PC-9 (cell line): ENCODE results near the gene KIAA1328. TPM values are rescaled to one million over a fixed set of nuclear protein-coding genes. Genes with fewer than 3 reads are reported as not detected.

Source experiments
- BruUV-seq: library from RNA; stranded (reverse); fragments of 400-500 nt; replicated peaks from 2 replicates; lab custom pipeline; 2021; lab: Mats Ljungman, UMichigan
- CTCF ChIA-PET: fragments of 300-600 bp; sonication (Branson Sonifier 250); formaldehyde crosslinking; loops from one replicate; lab custom pipeline; 2022; ENCODE audit warnings: antibody characterized with exemption; lab: Charles Lee
- POLR2A ChIA-PET: fragments of 300-600 bp; sonication (Branson Sonifier 250); formaldehyde crosslinking; loops from one replicate; lab custom pipeline; 2022; ENCODE audit warnings: antibody characterized with exemption; ENCODE audit not compliant: unreplicated experiment; lab: Charles Lee
- DNase-seq, 2 experiments: peaks; one replicate each; pipeline versions ENCODE4 v3.0.0 to v3.0.0-alpha.2; 2015 to 2022; ENCODE audit warnings: mixed read lengths in 1 of 2
- H2AFZ ChIP-seq: fragments of 200-600 bp; sonication (generic); 2 replicates; pipeline ENCODE4 v1.8.1; 2017; ENCODE audit warnings: antibody characterized with exemption
- H3F3A ChIP-seq: fragments of 200-600 bp; sonication (generic); 2 replicates; pipeline ENCODE4 v1.8.1; 2017; ENCODE audit warnings: antibody characterized with exemption, mild to moderate bottlenecking, low read depth; ENCODE audit not compliant: insufficient read depth
- H3K27ac ChIP-seq: fragments of 200-600 bp; sonication (generic); 2 replicates; pipeline ENCODE4 v1.6.1; 2016; ENCODE audit warnings: mixed run types
- H3K27me3 ChIP-seq: fragments of 200-600 bp; sonication (generic); 2 replicates; pipeline ENCODE4 v1.6.1; 2016; ENCODE audit warnings: low read depth, mixed run types; ENCODE audit not compliant: insufficient read depth
- H3K36me3 ChIP-seq: fragments of 200-600 bp; sonication (generic); 2 replicates; pipeline ENCODE4 v1.6.1; 2016; ENCODE audit warnings: low read depth, mixed run types
- H3K4me1 ChIP-seq: fragments of 200-600 bp; sonication (generic); replicated peaks from 2 replicates; pipeline ENCODE4 v1.6.1; 2016; ENCODE audit warnings: mixed run types; ENCODE audit not compliant: insufficient read depth
- H3K4me2 ChIP-seq: fragments of 200-600 bp; sonication (generic); 2 replicates; pipeline ENCODE4 v1.6.1; 2017; ENCODE audit warnings: mixed run types
- H3K4me3 ChIP-seq: fragments of 200-600 bp; sonication (generic); 2 replicates; pipeline ENCODE4 v1.6.1; 2016; ENCODE audit warnings: mixed run types
- H3K79me2 ChIP-seq: fragments of 200-600 bp; sonication (generic); 2 replicates; pipeline ENCODE4 v1.6.1; 2017; ENCODE audit warnings: low read depth, mixed run types
- H3K9me2 ChIP-seq: fragments of 200-600 bp; sonication (generic); 2 replicates; pipeline ENCODE4 v1.8.1; 2017; ENCODE audit warnings: mild to moderate bottlenecking; ENCODE audit not compliant: insufficient read depth
- H3K9me3 ChIP-seq: fragments of 200-600 bp; sonication (generic); 2 replicates; pipeline ENCODE4 v1.8.1; 2016; ENCODE audit warnings: low read depth; ENCODE audit not compliant: insufficient read depth
- H4K20me1 ChIP-seq: fragments of 200-600 bp; sonication (generic); 2 replicates; pipeline ENCODE4 v1.8.1; 2017; ENCODE audit not compliant: insufficient read depth
- EZH2 ChIP-seq: fragments of 200-600 bp; sonication (generic); IDR thresholded peaks from 2 replicates; pipeline ENCODE4 v1.8.0; 2017; ENCODE audit warnings: antibody characterized with exemption, low read depth
- intact Hi-C: fragments of 100-400 bp; cut with micrococcal nuclease; formaldehyde crosslinking; loops from one replicate; pipeline ENCODE4 v1.10.0; 2022; ENCODE audit not compliant: unreplicated experiment
- total RNA-seq: library from RNA; stranded (reverse); gene quantifications from 2 replicates; pipeline ENCODE4 v1.2.3, GENCODE V29; 2021
- TF ChIP-seq, protein P1 (sequence below): fragments of 200-600 bp; sonication (generic); conservative IDR thresholded peaks from 2 replicates; pipeline ENCODE4 v1.6.1; 2017; ENCODE audit warnings: mixed run types, antibody characterized with exemption, mild to moderate bottlenecking, moderate library complexity

KIAA1328 gene
- total RNA-seq, 1 experiment from 2014 or later: 6.5 TPM

DNA sequence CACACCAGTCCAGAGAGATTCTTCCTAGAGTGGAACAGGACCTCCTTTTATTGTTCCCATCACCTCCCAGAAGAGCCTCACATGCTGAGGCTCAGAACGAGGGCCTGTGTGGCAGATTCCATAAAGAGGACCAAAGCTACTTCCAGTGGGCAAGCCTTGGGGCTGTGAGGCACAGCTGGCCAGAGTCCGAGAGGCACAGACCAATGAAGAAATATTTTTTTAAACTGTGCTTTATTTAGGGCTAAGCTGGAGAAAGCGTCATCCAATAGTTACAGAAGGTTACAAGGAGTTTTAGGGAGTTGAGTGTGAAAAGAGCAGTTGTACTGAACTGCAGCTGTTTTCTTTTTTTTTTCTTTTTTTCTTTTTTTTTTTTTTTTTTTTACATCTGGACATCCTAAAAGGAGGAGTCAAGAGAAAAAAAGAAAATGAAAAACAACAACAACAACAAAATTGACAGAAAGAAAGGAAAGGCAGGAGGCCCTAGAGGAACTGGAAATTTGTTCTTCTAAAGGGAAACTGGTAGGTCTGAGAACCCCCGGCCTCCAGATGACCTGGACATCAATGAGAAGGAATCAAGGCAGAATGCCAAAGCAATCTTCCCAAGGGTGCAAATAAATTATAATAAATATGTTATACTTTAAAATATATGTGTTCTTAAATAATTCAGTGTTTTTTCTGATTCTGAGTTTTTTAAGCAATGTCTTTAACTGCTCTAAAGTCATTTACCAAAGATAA is 414.1 kb downstream of the KIAA1328 start:
- TF ChIP-seq, protein P1, sequence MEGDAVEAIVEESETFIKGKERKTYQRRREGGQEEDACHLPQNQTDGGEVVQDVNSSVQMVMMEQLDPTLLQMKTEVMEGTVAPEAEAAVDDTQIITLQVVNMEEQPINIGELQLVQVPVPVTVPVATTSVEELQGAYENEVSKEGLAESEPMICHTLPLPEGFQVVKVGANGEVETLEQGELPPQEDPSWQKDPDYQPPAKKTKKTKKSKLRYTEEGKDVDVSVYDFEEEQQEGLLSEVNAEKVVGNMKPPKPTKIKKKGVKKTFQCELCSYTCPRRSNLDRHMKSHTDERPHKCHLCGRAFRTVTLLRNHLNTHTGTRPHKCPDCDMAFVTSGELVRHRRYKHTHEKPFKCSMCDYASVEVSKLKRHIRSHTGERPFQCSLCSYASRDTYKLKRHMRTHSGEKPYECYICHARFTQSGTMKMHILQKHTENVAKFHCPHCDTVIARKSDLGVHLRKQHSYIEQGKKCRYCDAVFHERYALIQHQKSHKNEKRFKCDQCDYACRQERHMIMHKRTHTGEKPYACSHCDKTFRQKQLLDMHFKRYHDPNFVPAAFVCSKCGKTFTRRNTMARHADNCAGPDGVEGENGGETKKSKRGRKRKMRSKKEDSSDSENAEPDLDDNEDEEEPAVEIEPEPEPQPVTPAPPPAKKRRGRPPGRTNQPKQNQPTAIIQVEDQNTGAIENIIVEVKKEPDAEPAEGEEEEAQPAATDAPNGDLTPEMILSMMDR: no peak
- TF ChIP-seq EZH2: no peak
- Histone ChIP-seq H3K27ac (no peak overlapping the region), H3K27me3 (no peaks in the 10 kb centered on the region), H3K4me2 (no peak overlapping the region), H3K4me1 (no peaks in the 10 kb centered on the region), H4K20me1 (no peaks in the 10 kb centered on the region), H3K9me3 (no peaks in the 10 kb centered on the region), H3K79me2 (no peaks in the 10 kb centered on the region), H3F3A (no peaks in the 10 kb centered on the region), H3K9me2 (no peaks in the 10 kb centered on the region), H2AFZ (no peak overlapping the region), H3K4me3 (no peak overlapping the region), H3K36me3 (no peaks in the 10 kb centered on the region)
- ChIA-PET CTCF (no interaction called here), POLR2A (no interaction called here)
- intact Hi-C loops: no loop called here
- no peak for DNase-seq
- no TSS peak for BruUV-seq

DNA sequence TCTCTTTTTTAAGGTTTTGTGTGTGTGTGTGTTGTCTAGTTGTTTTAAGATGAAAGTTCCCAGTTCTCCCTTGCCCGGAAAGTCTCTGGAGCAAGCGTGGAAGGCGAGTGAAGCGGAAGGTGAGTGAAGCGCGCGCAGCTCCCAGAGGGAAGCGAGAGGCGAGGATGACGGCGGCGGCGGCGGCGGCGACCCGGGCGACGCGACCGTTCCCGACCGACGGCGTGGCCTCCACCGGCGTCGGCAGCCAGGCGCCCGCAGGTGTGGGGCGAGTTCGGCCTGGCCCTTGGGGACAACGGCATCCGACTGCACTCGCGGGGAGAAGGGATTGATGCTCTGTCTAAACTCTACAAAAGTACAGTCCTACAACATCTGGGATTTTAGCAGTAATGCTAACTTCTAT is 414.8 kb downstream of the KIAA1328 start:
- Histone ChIP-seq H4K20me1 (no peaks in the 10 kb centered on the region), H3K36me3 (no peaks in the 10 kb centered on the region), H3K27ac (no peak overlapping the region), H3K79me2 (no peaks in the 10 kb centered on the region), H3K4me3 (no peak overlapping the region), H3K9me2 (no peaks in the 10 kb centered on the region), H3K4me1 (no peaks in the 10 kb centered on the region), H3K4me2 (no peak overlapping the region), H3K27me3 (no peaks in the 10 kb centered on the region), H3K9me3 (no peaks in the 10 kb centered on the region), H3F3A (no peaks in the 10 kb centered on the region), H2AFZ (no peak overlapping the region)
- TF ChIP-seq EZH2: no peak
- TF ChIP-seq, protein P1: no peak
- ChIA-PET CTCF (no interaction called here), POLR2A (no interaction called here)
- BruUV-seq: no TSS peak
- no peak for DNase-seq
- intact Hi-C loops: no loop called here

DNA sequence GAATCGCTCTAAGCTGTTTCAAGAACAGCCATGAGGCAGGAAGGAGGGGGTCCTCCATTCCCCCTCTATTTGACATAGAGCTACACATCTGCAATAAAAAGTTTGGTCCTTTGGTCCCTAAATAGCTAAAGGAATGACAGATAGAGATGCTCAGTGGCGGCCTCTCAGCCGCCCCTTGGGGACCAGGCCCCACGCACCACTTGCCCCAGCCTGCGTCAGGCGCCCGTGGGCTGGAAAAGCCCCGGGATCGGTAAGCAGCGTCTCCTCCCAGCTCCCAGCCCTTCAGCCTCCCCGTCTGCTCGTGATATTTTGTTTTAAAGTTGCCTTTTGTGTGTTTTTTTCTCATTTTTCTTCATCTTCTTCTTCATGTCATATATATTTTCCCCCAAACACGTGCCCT is 415.7 kb downstream of the KIAA1328 start:
- TF ChIP-seq EZH2: no peak
- TF ChIP-seq, protein P1: no peak
- POLR2A ChIA-PET: no interaction called here
- Histone ChIP-seq H3K4me2 (no peak overlapping the region), H3K4me3 (no peak overlapping the region), H4K20me1 (no peaks in the 10 kb centered on the region), H3K27me3 (no peaks in the 10 kb centered on the region), H3F3A (no peaks in the 10 kb centered on the region), H3K79me2 (no peaks in the 10 kb centered on the region), H3K36me3 (no peaks in the 10 kb centered on the region), H3K27ac (no peak overlapping the region), H2AFZ (no peak overlapping the region), H3K4me1 (no peaks in the 10 kb centered on the region), H3K9me3 (no peaks in the 10 kb centered on the region), H3K9me2 (no peaks in the 10 kb centered on the region)
- no peak for DNase-seq
- intact Hi-C loops: no loop called here
- no TSS peak for BruUV-seq
- CTCF ChIA-PET: no interaction called here
